ENCODE measurements around the gene MS4A3.
"Not testable (repeated sequence)": the region's sequence is repeated elsewhere in the genome, so short reads cannot be mapped to it uniquely, and the experiment has no call there.

Gene MS4A3

GRCh38 chr11:60077981-60078380 is 21.5 kb downstream of the MS4A3 start:
- Mint-ChIP-seq H3K27me3 (peaks cover 14% of the 10 kb centered on the region), H3K27ac (no peak overlapping the region), H3K9me3 (peaks cover 4 to 7% of the 10 kb centered on the region in 2 donors), H3K4me1 (no peaks in the 10 kb centered on the region), H3K4me3 (no peak overlapping the region)
- ATAC-seq (no peak), DNase-seq (no peak)

- DNase-seq (no peak), ATAC-seq (no peak)
- peaks cover 11% of the 10 kb centered on the region for H3K27me3 Mint-ChIP-seq
- peaks cover 4 to 7% of the 10 kb centered on the region in 2 donors for H3K9me3 Mint-ChIP-seq
- no peak overlapping the region for H3K27ac Mint-ChIP-seq
- no peaks in the 10 kb centered on the region for H3K4me1 Mint-ChIP-seq
- no peak overlapping the region for H3K4me3 Mint-ChIP-seq
These were observed 22.3 kb downstream of the MS4A3 start for GRCh38 chr11:60078745-60079144.

- ATAC-seq = no peak
- Mint-ChIP-seq H3K4me3 (no peak overlapping the region), H3K4me1 (no peaks in the 10 kb centered on the region)
These were observed 24.1 kb downstream of the MS4A3 start for GRCh38 chr11:60080535-60080934.

GRCh38 chr11:60084631-60085273 is 28.3 kb downstream of the MS4A3 start:
- H3K4me3 Mint-ChIP-seq = no peak overlapping the region
- no peaks in the 10 kb centered on the region for H3K4me1 Mint-ChIP-seq
- DNase-seq = no peak
- no peak for ATAC-seq
- no peak overlapping the region for H3K27ac Mint-ChIP-seq
- H3K9me3 Mint-ChIP-seq = peaks cover 0 to 4% of the 10 kb centered on the region in 2 donors
- peaks cover 45% of the 10 kb centered on the region for H3K27me3 Mint-ChIP-seq

More at GRCh38 chr11:60080535-60080934, 24.1 kb downstream of the MS4A3 start:
- H3K27ac Mint-ChIP-seq = no peak overlapping the region
- DNase-seq = no peak
- H3K9me3 Mint-ChIP-seq = peaks cover 4 to 7% of the 10 kb centered on the region in 2 donors
- H3K27me3 Mint-ChIP-seq = peaks cover 27% of the 10 kb centered on the region

GRCh38 chr11:60085909-60086308 is 29.4 kb downstream of the MS4A3 start:
- ATAC-seq (no peak), DNase-seq (no peak)
- Mint-ChIP-seq H3K27ac (no peak overlapping the region), H3K4me3 (no peak overlapping the region), H3K9me3 (no peaks in the 10 kb centered on the region), H3K27me3 (peaks cover 47% of the 10 kb centered on the region), H3K4me1 (no peaks in the 10 kb centered on the region)

- Mint-ChIP-seq H3K4me3 (no peak overlapping the region), H3K27me3 (peaks cover 44% of the 10 kb centered on the region), H3K9me3 (no peaks in the 10 kb centered on the region), H3K4me1 (no peaks in the 10 kb centered on the region), H3K27ac (no peak overlapping the region)
- no peak for ATAC-seq
- no peak for DNase-seq
These were observed 30.8 kb downstream of the MS4A3 start for GRCh38 chr11:60087239-60087638.

- Mint-ChIP-seq H3K27ac (no peak within 1 kb of the TSS), H3K9me3 (no peaks in the 10 kb centered on the region), H3K4me1 (no peaks in the 10 kb centered on the region), H3K27me3 (peaks cover 39% of the 10 kb centered on the region), H3K4me3 (no peak within 1 kb of the TSS)
- no peak for ATAC-seq
- no peak for DNase-seq
These were observed 31.9 kb downstream of the MS4A3 start, which contains the start of gene MS4A2 for GRCh38 chr11:60088364-60088763. Gene MS4A2, plus strand, starts transcription at chr11:60088664. Its CDS starts 102 bp downstream, at chr11:60088766.

GRCh38 chr11:60095477-60096120 is 39.1 kb downstream of the MS4A3 start:
- DNase-seq (no peak), ATAC-seq (no peak)
- Mint-ChIP-seq H3K9me3 (no peaks in the 10 kb centered on the region), H3K27me3 (peaks cover 9% of the 10 kb centered on the region), H3K4me1 (no peaks in the 10 kb centered on the region), H3K4me3 (no peak overlapping the region), H3K27ac (no peak overlapping the region)

GRCh38 chr11:60097189-60097588 is 40.7 kb downstream of the MS4A3 start:
- Mint-ChIP-seq H3K27me3 (peaks cover 16% of the 10 kb centered on the region), H3K4me1 (no peaks in the 10 kb centered on the region)

GRCh38 chr11:60098508-60098907 is 42.0 kb downstream of the MS4A3 start:
- Mint-ChIP-seq H3K9me3 (no peaks in the 10 kb centered on the region), H3K4me1 (no peaks in the 10 kb centered on the region), H3K27ac (no peak overlapping the region), H3K4me3 (no peak overlapping the region), H3K27me3 (peaks cover 16% of the 10 kb centered on the region)
- ATAC-seq = no peak
- no peak for DNase-seq

More at GRCh38 chr11:60097189-60097588, 40.7 kb downstream of the MS4A3 start:
- DNase-seq (no peak), ATAC-seq (no peak)
- no peaks in the 10 kb centered on the region for H3K9me3 Mint-ChIP-seq
- H3K4me3 Mint-ChIP-seq = no peak overlapping the region
- no peak overlapping the region for H3K27ac Mint-ChIP-seq

- DNase-seq (no peak), ATAC-seq (no peak)
- peaks cover 9% of the 10 kb centered on the region for H3K27me3 Mint-ChIP-seq
- H3K4me3 Mint-ChIP-seq = no peak overlapping the region
- H3K4me1 Mint-ChIP-seq = no peaks in the 10 kb centered on the region
- no peak overlapping the region for H3K27ac Mint-ChIP-seq
- no peaks in the 10 kb centered on the region for H3K9me3 Mint-ChIP-seq
These were observed 44.1 kb downstream of the MS4A3 start for GRCh38 chr11:60100516-60100915.

GRCh38 chr11:60101368-60101767 is 44.9 kb downstream of the MS4A3 start:
- H3K9me3 Mint-ChIP-seq, DNase-seq, ATAC-seq, H3K27ac Mint-ChIP-seq, H3K27me3 Mint-ChIP-seq, H3K4me1 Mint-ChIP-seq, H3K4me3 Mint-ChIP-seq: not testable (repeated sequence)

GRCh38 chr11:60104471-60105115 is 48.1 kb downstream of the MS4A3 start:
- not testable (repeated sequence) for DNase-seq, H3K4me3 Mint-ChIP-seq, H3K4me1 Mint-ChIP-seq, ATAC-seq, H3K27me3 Mint-ChIP-seq, H3K9me3 Mint-ChIP-seq, H3K27ac Mint-ChIP-seq

GRCh38 chr11:60108631-60109030 is 52.2 kb downstream of the MS4A3 start:
- H3K9me3 Mint-ChIP-seq, H3K27ac Mint-ChIP-seq, H3K27me3 Mint-ChIP-seq, DNase-seq, ATAC-seq, H3K4me3 Mint-ChIP-seq, H3K4me1 Mint-ChIP-seq: not testable (repeated sequence)

- Mint-ChIP-seq H3K4me1 (no peaks in the 10 kb centered on the region), H3K27me3 (no peaks in the 10 kb centered on the region), H3K4me3 (no peak overlapping the region), H3K9me3 (no peaks in the 10 kb centered on the region), H3K27ac (no peak overlapping the region)
- ATAC-seq = no peak
- DNase-seq = no peak
These were observed 55.3 kb downstream of the MS4A3 start for GRCh38 chr11:60111793-60112192.
